Stimulated activated CD8-positive, alpha-beta memory T cell treated with anti-CD3 and anti-CD28 coated beads, Interleukin-4, amount 100 ng/mL, for 1 hour (primary cell): ENCODE measurements around the gene KRT74.
A peak's percentile ranks its signal among the peaks of the same experiment; 100 is the strongest.
"Not testable (repeated sequence)": the region's sequence is repeated elsewhere in the genome, so short reads cannot be mapped to it uniquely, and the experiment has no call there.

ENCODE experiments used
- DNase-seq, 2 donors: peaks; one replicate each; pipeline ENCODE4 v3.0.0-alpha.2; 2020; ENCODE audit warnings: low read depth in 2 of 2, low spot score in 1 of 2

KRT74 gene

DNA sequence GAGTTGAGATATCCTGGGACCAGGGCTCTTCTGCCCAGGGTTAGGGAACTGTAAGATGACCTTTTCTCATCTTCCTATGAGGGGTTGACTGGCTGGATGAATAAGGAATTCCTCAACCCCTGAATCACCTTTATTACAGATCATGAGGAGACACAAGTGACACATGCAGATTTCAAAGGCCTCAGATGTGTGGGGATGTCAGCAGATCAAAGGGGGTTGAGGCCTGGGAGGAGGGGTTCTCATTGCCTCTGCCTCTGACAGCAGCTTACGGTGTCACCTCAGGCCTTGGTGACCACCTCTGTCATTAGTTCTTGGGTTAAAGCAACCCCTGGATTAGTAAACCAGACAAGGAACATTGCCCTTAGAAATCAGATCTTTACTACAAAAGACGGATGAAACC, 29.7 kb upstream of the KRT74 start:
- no peak for DNase-seq

DNA sequence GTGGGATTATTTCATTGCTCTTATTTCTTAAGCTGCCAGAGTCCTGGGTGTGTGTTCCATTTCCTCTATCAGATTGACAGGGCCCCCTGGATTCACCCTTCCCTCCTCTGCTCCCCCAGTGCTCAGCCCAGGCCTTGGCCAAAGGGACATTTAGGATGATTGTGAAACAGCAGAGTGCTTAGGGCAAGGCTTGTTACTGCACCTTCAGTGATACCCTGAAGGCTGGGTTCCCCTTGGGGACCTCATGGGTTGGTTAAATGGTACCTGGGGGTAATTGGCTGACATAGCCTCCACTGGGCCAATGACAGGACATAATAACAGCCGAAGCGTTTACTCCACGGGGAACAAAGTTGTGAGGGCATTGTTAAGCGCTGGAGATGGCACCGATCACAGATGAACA, 28.9 kb upstream of the KRT74 start:
- no peak for DNase-seq

DNA sequence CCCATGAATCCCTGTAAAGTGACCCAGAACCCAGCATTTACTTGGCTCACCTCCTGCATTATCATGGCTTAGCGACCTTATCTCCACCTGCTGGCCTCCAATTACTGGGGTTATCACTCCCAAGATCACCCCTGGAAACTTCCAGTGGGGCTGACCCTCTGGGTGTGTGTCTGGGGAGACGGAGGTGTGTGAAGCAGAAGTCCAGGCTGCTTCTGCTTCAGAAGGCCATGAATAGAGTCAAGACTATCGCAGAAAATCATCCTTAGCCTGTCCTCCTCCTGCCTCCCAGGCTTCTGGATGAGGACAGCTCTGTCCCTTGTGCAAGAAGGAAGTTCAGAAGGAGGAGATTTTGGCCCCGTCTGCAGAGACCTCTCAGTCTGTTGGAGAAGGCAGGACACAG, 28.0 kb upstream of the KRT74 start:
- DNase-seq: no peak

DNA sequence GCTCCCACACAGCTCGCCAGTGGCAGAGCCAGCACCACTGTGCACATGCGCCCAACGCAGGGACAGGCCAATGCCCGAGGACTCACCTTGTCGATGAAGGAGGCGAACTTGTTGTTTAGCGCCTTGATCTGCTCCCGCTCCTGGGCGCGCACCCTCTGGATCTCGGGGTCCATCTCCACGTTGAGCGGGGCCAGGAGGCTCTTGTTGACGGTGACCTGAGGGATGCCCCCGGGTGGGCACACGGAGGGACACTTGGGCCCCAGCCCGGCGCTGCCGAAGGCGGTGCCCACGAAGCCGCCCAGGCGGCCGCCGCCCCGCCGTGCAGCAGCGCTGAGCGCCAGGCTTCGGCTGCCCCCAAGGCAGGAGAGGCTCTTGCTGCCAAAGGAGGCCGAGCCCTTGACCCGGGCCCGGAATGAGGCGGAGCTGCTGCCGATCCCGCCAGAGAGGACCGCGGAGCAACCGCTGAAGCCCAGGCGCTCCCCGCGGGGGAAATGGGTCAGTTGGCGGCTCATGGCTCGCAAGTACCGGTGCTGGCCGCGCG, 27.4 kb upstream of the KRT74 start, which contains the start of gene KRT72:
Gene KRT72 (minus strand): TSS at position 523 of the 541 bp plus-strand sequence. CDS start 11 bp downstream, at position 512.
- no peak for DNase-seq

DNA sequence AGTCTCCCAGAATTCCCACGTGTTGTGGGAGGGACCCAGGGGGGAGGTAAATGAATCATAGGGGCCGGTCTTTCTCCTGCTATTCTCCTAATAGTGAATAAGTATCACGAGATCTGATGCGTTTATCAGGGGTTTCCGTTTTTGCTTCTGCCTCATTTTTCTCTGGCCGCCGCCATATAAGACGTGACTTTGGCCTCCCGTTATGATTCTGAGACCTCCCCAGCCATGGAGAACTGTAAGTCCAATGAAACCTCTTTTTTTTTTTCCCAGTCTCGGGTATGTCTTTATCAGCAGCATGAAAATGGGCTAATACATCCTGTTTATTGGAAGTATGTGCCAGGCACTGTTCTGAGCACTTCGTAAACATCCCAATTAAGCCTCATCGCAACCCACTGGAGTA, 26.8 kb upstream of the KRT74 start:
- DNase-seq: no peak

DNA sequence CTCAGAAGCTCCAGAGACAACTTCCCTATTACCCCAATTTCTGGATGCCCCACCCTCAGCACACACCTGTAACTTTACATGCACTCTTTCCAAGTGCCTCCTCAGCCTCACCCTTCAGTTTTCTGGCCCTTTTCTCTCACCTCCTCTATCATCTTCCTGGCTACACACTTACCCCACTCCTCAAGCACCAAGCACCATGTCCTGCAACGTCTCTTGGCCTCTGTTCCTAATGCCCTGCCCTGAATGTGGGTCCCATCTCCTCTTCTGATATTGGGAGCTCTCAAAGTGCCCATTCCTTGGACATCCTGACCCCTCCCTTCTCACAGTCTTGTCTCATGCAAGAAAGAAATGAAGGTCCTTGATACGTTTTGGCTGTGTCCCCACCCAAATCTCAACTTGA, 26.4 kb upstream of the KRT74 start:
- DNase-seq: no peak

DNA sequence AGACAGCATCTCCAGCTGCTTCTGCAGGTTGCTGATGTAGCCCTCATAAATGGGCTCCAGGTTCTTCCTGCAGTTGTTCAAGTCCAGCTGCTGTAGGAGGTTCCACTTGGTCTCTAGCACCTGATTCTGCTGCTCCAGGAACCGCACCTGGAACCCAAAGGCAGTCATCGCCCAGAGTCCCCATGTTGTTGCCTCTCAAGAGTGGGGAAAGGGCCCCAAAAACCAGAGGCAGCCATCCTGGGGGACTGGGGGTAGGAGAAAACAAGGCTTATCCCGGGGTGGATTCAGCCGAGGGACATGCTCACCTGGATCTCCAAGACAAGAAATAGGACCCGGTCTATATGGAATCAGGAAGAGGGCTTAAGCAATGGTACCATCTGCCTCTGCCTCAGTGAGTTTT, 25.3 kb upstream of the KRT74 start:
- DNase-seq: no peak

DNA sequence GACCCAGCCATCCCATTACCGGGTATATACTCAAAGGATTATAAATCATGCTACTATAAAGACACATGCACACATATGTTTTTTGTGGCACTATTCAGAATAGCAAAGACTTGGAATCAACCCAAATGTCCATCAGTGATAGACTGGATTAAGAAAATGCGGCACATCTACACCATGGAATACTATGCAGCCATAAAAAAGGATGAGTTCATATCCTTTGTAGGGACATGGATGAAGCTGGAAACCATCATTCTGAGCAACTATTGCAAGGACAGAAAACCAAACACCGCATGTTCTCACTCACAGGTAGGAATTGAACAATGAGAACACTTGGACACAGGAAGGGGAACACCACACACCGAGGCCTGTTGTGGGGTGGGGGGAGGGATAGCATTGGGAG, 20.6 kb upstream of the KRT74 start:
- DNase-seq: not testable (repeated sequence)

DNA sequence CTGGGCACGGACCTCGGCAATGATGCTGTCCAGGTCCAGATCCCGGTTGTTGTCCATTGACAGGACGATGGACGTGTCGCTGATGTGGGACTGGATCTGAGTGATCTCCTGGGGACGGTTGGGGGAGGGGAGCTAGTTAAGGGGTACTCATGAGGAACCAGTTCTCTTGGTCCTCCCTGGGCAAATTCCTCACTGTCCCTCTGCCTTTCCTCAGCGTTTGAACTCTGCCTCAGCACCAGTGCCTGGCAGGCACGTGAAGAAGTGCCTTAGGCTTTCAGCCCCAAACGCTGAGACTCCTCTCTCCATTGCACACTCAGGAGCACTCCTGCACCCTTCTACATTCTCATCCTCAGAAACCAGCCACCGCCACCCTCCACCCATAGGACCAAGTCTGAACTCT, 17.9 kb upstream of the KRT74 start:
- DNase-seq: no peak

DNA sequence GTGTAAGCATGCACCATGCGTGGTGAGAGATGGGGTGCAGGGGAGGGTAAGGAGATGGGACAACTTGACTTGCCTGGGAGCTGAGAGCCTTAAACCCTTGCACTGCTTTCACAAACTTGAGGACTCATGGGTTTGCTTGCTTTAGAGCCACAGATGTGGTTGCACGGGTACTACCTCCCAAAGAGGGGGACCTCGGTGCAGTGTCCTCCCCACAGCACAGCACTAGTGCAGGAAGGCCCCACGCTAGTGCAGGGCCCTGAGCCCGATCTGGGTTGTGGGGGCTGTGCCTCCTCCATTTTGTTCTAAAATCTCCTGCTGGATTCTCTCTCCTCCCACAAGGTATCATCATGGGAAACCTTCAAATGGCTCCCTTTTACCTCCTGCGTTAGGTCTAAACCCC, 16.4 kb upstream of the KRT74 start:
- no peak for DNase-seq

DNA sequence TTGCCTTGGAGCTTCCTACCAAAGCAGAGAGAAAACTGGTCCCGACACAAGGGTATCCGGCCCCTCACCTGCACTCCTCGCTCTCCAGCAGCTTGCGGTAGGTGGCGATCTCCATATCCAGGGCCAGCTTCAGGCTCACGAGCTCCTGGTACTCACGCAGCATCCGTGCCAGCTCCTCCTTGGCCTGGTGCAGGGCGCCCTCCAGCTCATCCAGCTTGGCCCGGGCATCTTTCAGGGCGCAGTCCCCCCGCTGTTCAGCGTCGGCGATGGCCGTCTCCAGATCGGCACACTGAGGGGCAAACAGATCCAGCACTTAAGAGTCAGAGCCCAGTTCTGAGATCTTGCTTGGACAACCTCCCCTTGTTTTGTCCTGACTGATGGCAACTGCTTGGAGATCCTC, 13.9 kb upstream of the KRT74 start:
- no peak for DNase-seq

DNA sequence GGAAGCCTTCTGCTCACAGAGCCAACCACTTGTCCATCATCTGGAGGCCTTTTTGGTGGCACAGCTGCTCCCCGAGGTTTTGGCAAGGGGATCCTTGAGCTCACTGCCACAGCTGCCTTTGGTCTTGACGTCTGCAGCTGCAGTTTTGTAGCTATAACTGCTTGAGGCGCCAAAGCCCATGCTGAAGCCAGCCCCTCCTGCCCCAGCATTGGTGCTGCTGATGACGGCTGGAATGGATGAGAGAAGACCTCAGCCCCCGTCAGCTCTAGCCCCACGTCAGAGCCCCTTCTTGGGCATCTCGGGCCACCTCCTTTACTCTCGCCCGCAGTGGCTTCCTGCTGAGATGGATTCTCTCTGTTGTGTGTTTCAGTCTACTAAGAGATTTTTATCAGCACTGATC, 12.3 kb upstream of the KRT74 start:
- peak; percentile 14 to 38 for DNase-seq

DNA sequence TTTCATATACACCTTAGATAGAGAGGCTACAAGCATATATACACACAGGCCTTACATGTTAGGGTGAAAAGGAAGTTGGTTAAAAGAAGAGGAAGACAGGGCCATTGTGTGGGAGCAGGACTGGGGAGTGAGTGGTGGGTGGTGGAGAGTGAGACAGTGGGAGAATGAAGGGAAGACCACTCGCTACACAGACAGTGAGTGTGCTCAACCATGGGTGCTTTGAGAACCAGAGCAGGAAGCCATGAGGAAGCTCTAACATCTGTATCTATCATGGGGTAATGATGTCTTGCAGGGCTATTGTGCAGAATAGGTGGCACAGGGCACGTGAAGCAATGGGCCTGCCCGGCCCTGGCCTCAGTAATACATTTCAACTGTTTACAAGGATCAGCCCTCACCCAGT, 11.4 kb upstream of the KRT74 start:
- DNase-seq: no peak

DNA sequence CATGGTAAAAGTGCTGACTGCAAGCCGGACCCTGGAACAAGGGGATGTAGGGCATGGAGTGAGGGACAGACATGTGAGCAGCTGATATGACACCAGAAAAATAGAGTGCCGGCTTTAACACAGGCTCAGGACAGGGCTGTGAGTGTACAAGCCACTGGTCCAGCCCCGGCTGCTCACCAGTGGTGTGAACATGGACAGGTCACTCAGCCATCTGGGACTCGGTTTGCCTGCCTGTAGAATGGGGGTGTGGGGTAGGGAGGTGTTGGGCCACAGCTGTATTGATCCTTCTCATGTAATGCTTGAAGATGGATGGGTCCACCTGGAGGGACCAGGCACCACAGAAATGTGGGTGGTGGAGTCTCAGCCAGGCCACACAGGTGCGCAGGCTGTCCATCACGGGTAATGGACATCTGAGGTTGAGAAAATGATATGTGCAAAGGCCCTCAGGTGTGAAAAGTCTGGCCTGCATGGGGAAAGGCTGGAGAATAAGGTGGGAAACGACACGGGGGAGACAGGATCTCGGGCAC, 10.6 kb upstream of the KRT74 start:
- no peak for DNase-seq

DNA sequence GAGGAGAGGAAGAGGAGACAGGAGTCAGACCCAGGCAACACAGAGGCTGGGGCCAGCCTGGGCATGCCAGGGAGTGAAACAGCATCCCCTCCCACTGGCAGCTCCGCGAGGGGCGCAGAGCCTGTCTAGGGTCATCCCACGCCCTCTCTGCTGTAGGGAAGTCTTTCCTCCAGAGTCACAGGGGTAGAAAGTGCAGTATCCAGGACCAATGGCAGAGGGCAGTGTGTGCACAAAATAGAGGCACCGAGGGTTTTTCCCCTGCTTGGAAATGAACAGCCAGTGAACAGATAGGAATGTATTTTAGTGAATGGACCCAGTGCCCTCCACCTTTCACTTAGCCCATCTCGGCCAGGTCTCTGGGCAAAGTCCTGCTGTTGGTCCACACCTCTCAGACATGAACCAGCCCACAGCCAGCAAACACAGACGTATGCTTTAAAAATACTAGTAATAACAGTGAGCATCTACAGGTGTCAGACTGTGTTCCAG, 9.4 kb upstream of the KRT74 start:
- peak; percentile 18 to 51 for DNase-seq

DNA sequence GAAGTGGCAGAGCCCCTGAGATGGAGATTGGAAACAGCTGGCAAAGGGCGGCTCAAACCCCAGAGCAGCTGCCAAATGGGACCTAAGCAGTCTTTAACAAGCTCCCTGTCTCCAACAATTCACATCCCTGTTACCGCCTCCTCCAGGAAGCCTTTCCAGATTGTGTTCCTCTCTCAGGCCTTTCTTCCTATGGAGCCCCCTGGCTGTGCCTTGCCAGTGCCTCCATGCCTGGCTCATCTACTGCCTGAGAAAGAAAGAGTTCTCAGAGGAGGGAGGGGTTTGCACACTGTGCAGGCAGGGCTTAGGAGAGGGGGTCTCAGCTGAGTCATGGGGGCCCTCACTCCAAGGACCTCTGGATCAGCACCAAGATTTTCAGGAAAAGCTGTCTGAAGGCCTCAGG, 8.8 kb upstream of the KRT74 start:
- DNase-seq: no peak

DNA sequence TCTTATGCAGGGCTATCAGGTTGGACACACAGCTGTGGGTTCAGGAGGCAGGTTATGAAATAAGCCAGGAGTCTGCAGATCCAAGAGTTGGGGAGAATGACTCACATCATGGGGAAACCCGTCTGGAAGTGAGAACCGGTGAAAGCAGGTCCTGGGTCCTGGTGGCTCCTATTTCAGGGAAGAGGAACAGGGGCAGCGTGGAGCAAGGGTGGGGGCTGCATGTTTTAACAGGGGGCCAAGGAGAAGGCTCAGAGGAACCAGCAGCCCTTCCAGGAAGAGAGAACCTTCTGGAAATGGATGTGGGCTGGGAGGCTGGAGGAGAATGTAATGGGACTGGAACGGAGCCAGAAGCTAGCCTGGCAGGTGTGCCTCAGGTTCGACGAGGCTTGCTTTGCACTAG, 7.8 kb upstream of the KRT74 start:
- no peak for DNase-seq

DNA sequence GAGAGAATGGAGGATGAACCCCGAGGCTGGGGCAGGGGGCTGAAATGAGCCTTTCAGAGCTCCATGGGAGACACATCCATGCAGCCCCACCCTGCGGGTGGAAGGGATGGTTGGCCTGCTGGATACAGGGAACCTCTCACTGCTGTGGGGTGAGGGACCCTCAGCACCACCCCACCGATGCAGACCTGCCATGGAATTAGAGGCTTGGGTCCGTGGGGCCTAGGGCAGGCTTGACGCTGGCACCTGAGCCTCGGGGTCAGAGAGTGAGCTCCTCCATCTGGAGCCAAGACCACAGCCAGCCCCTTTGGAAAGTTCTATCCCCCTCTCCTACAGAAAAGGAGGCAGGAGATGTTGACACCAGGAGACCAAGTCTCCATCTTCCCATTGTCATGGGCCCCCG, 7.4 kb upstream of the KRT74 start:
- no peak for DNase-seq

DNA sequence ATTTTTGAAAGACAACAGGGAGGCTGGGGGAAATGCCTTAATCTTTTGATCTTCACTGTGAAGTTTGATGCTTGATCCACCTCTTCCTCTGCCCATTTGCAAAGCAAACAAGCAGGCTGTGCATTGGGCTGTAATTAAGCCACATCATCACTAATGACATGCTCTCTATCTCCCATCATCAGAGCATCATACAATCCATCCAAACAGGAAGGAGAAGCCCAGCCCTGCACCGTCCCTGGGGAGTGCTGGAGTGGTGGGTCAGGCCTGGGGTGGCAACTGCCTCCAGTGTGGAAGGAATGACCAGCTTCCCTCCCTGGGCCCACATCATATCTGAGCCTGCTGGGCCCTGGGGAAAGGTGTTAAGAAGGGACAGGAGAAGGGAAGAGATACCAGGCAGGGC, 6.9 kb upstream of the KRT74 start:
- DNase-seq: no peak

DNA sequence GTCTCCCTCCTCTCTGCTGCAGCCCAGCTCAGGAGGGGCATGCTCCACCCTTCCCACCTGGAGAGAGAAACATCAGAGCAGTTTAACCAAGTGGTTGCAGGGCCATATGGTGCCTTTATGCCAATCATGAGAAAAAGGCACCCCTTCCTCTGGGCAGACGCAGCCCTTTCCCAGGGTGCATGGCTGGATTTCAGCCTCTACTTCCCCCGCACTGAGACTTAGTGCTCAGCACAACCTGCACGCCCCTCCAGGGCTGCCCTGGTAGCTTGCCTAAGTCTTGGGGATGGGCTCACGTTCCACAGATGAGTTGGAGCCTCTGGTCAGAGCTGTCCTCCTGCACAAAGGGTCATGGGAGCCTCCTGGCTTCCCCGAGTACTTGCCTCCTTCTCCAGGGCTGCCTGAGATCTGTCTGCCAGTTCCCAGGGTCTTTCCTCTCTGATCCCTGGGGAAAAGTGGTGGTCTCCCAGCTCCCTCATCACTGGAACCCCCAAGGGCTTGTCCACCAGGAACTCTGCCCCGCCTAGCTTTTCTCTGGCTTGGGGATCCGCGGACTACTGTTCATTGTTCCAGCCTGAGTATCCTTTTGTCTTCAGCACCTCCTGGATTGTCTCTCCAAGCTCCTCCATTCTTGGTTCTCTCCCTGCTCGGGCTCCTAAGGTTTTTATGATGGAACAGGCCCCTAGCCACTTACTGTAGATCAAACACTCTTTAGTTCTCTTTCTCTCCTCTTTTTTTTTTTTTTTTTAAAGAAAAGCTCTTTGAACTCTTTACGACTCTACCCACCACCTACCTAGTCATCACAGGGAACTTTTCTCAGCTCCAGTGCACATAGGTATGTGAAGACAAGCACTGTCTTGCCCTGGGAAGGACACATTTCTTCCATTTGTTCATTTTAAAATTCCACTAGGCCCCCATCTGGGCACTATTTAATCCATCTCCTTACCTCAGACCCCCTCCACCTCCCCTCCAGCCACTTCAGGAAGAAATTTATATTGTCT, 6.1 kb upstream of the KRT74 start:
- no peak for DNase-seq

DNA sequence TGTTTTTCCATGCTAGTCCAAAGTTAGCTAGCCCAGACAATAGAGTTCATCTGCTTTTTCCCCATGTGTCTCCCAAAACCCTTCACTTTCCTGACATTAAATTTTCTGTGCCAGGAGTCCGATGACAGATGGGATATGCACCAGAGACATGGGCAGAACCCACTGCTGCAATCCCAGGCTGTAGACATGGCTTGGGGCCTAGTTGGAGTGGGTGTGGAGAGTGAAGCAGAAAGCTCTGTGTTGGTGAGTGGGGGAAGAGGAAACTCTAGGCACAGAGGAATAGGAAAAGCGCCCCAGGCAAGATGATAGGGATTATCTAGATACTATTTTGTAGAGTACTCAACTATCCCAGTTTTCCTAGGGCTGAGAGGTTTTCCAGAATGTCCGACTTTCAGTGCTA, 4.8 kb upstream of the KRT74 start:
- no peak for DNase-seq

DNA sequence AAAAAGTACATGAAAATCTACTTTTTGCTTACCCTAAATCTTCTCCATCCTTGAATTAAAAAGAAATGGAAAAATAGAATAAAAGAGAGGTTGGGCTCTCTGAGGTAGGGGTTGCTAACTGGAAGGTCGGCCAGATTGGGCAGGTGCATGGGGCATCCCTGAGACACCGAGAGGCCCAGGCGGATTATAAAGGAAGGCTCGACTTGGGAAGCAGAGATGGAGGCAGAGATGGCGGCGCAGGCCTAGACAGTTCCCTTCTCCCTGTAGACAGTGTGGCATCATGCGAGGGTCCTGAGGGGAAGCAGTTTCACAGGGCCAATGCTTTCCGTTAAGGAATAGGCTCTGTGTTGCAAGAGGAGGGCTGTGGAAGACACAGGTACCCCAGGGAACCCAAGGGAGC, 3.7 kb upstream of the KRT74 start:
- DNase-seq: no peak
